HFFc6 (cell line): ENCODE results near the gene WDR7. TPM values are rescaled to one million over a fixed set of nuclear protein-coding genes. Genes with fewer than 3 reads are reported as not detected.

ENCODE experiments used
- DNase-seq: peaks from one replicate; pipeline ENCODE4 v3.0.0-alpha.2; 2018
- H3K27ac Mint-ChIP-seq: 2 replicates; pipeline ENCODE4 v1.8.0; 2020; ENCODE audit warnings: mild to moderate bottlenecking, mixed read lengths
- H3K27me3 Mint-ChIP-seq: 2 replicates; pipeline ENCODE4 v1.8.0; 2021; ENCODE audit warnings: mild to moderate bottlenecking, moderate library complexity, mixed read lengths; ENCODE audit not compliant: insufficient read depth
- H3K36me3 Mint-ChIP-seq: 2 replicates; pipeline ENCODE4 v1.8.0; 2021; ENCODE audit warnings: low read depth, mixed read lengths
- H3K4me1 Mint-ChIP-seq: 2 replicates; pipeline ENCODE4 v1.8.0; 2020; ENCODE audit warnings: low read depth, mixed read lengths
- H3K4me3 Mint-ChIP-seq: 2 replicates; pipeline ENCODE4 v1.8.0; 2020; ENCODE audit warnings: mild to moderate bottlenecking, moderate library complexity, mixed read lengths
- H3K9me3 Mint-ChIP-seq: 2 replicates; pipeline ENCODE4 v1.8.0; 2020; ENCODE audit warnings: mild to moderate bottlenecking, mixed read lengths
- total RNA-seq, 6 experiments: library from RNA; stranded (reverse); fragmentation: NEBNext Ultra II Directional; extraction: Animal tissue kit (Norgen Biotek cat#: 25700); gene quantifications; 2 replicates in 1 of 6; 3 replicates in 5 of 6; pipeline ENCODE4 v1.2.3, GENCODE V29; 2021
- TF ChIP-seq, protein P1 (sequence below): fragments of 200-600 bp; sonication (generic); IDR thresholded peaks from 2 replicates; pipeline ENCODE4 v1.5.0; 2021; ENCODE audit warnings: antibody characterized with exemption, mild to moderate bottlenecking

WDR7 gene
- total RNA-seq, 6 experiments from 2014 or later: 14.0 to 19.7 (median 16.6) TPM

DNA sequence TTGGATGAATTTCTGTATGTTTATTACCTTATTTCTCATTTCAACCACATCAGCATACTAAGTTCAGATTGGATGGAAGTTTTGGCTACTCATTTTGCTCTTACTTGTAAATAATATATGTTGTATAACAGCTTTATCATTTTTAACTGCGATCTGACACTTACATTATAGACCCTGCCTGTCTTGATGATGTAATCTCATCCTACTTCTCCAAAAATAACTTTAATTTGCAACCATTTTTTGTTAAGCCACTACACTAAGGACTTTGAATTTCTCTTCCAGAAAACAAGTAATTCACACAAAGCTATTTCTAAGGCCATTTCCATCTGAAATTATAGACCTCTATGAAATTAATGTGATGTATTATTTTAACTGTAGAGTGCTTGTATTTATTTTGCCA is 240.7 kb downstream of the WDR7 start:
- Mint-ChIP-seq H3K27ac (peak overlapping the region; percentile 76), H3K36me3 (no peaks in the 10 kb centered on the region), H3K9me3 (no peaks in the 10 kb centered on the region), H3K27me3 (no peaks in the 10 kb centered on the region), H3K4me3 (peak overlapping the region; percentile 16; the same call in 1 of the 2 replicates), H3K4me1 (peaks cover 46% of the 10 kb centered on the region)
- DNase-seq: no peak
- TF ChIP-seq, protein P1, sequence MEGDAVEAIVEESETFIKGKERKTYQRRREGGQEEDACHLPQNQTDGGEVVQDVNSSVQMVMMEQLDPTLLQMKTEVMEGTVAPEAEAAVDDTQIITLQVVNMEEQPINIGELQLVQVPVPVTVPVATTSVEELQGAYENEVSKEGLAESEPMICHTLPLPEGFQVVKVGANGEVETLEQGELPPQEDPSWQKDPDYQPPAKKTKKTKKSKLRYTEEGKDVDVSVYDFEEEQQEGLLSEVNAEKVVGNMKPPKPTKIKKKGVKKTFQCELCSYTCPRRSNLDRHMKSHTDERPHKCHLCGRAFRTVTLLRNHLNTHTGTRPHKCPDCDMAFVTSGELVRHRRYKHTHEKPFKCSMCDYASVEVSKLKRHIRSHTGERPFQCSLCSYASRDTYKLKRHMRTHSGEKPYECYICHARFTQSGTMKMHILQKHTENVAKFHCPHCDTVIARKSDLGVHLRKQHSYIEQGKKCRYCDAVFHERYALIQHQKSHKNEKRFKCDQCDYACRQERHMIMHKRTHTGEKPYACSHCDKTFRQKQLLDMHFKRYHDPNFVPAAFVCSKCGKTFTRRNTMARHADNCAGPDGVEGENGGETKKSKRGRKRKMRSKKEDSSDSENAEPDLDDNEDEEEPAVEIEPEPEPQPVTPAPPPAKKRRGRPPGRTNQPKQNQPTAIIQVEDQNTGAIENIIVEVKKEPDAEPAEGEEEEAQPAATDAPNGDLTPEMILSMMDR: no peak

DNA sequence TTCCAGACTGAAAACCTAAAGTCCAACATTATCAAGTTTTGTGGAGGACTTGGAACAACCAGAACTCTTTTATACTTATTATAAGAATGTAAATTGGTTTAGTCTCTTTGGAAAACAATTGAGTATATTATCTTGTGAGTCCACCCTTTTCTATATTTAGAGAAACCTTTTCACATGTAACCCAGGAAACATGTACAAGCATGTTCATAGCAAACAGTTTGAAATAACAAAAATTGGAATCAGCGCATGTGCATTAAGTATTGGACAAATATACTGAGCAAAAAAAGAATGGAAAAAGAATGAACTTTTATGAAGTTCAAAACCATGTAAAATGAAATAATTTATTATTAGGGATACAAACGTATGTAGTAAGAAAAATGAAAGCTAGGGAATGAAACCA is 246.0 kb downstream of the WDR7 start:
- Mint-ChIP-seq H3K36me3 (no peaks in the 10 kb centered on the region), H3K27ac (no peak overlapping the region), H3K4me1 (peaks cover 7% of the 10 kb centered on the region), H3K9me3 (no peaks in the 10 kb centered on the region), H3K4me3 (no peak overlapping the region), H3K27me3 (no peaks in the 10 kb centered on the region)
- TF ChIP-seq, protein P1: no peak
- no peak for DNase-seq

DNA sequence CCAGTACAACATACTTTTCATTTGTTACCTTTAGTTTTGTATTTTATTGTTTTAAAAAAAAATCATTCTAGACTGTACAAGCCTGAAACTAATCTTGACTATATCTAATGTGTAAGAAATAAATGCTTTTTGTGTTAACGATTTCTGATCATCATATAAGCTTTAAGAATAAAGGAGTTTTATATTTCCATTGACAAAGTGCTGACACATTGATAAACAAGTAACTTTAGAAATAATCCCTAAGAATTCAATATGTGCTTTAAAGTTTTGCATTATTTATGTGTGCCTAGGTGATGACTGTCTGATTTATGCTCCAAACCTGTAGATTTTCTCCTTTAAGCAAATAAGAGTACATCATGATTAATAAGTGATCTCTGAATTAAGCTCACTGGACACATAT is 248.5 kb downstream of the WDR7 start:
- H3K4me3 Mint-ChIP-seq: no peak overlapping the region
- no peak for DNase-seq
- no peaks in the 10 kb centered on the region for H3K9me3 Mint-ChIP-seq

DNA sequence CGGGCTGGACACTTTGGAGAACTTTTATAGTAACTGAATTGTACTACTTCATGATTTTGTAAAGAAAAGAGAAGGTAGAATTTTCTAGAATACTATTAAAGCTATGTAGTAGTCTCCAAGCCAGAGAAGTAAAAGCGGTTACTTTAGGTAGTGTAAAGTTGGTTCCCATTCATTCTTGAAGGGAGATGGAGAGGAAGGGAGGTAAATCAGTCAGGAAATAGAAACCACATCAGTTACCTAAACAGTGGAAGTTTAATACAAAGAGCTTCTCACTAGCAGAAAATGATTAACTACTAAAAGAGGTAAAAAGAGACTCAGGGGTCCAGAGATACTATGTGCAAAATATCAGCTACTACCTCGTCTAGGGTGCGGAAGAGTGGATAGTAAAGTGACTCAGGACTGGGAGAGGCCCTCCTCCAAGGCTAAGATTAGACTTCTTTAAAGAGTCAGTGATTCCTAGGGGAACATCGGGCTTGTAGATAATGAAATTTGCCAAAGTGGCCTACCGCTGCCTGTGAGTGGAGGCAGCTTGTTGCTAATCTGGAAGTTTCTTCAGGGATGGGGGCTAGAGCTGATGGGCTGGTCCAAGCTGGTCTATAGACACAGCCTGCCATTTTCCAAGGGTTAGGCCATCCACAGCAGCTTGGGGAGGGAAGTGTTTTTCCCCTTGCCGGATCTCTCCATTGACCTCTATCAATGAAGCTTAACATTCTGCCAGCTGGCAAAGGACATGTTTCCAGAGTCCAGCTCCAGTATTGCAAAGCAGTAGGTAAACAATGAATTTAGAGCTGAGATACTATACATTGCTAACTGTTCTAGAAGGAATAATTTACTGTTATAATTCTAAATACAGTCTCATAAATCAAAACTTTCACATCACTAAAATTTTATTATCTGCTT is 249.3 kb downstream of the WDR7 start:
- Mint-ChIP-seq H3K4me1 (no peaks in the 10 kb centered on the region), H3K27ac (no peak overlapping the region), H3K27me3 (no peaks in the 10 kb centered on the region), H3K9me3 (no peaks in the 10 kb centered on the region), H3K4me3 (no peak overlapping the region), H3K36me3 (no peaks in the 10 kb centered on the region)
- DNase-seq: no peak
- TF ChIP-seq, protein P1: no peak

More for the DNA sequence above, 248.5 kb downstream of the WDR7 start:
- Mint-ChIP-seq H3K4me1 (no peaks in the 10 kb centered on the region), H3K27ac (no peak overlapping the region), H3K36me3 (no peaks in the 10 kb centered on the region), H3K27me3 (no peaks in the 10 kb centered on the region)
- TF ChIP-seq, protein P1: no peak

DNA sequence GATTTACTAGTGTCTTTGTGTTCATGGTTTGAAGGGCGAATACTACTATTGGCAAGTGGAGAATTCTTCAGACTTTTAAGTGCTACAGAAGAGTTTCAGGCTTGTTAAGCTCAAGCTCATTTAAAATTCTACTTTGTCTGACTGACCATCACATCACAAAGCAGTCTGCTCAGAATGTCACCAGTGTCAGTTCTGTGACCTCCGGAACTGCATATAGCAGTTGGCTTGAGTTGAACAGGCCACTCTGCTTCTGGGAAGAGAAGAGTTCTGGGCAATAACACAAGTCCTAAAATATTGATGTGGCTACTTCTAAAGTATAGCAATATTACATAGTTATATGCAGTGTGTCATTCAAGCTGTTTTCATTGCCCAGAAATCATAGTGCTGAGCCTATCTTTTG is 250.8 kb downstream of the WDR7 start:
- TF ChIP-seq, protein P1: no peak
- no peaks in the 10 kb centered on the region for H3K9me3 Mint-ChIP-seq
- H3K27me3 Mint-ChIP-seq: no peaks in the 10 kb centered on the region
- H3K4me3 Mint-ChIP-seq: no peak overlapping the region
- no peak overlapping the region for H3K27ac Mint-ChIP-seq
- no peaks in the 10 kb centered on the region for H3K4me1 Mint-ChIP-seq
- no peak for DNase-seq
- no peaks in the 10 kb centered on the region for H3K36me3 Mint-ChIP-seq
